GM19023 (cell line): ENCODE measurements around the gene OR56B4.
"Not testable (repeated sequence)": the region's sequence is repeated elsewhere in the genome, so short reads cannot be mapped to it uniquely, and the experiment has no call there.

Experiments
- ATAC-seq: cut with Tn5 transposase; IDR thresholded peaks from one replicate; pipeline ENCODE4 v1.9.1; 2021; ENCODE audit warnings: mild to moderate bottlenecking, moderate library complexity; ENCODE audit not compliant: unreplicated experiment

OR56B4 gene

GRCh38 chr11:6143737-6144136, 36.3 kb downstream of the OR56B4 start:
- not testable (repeated sequence) for ATAC-seq

GRCh38 chr11:6151117-6151516, 43.6 kb downstream of the OR56B4 start:
- ATAC-seq = no peak

- no peak for ATAC-seq
Measured at GRCh38 chr11:6152126-6152525, 44.6 kb downstream of the OR56B4 start.

GRCh38 chr11:6156628-6157359, 49.3 kb downstream of the OR56B4 start:
- no peak for ATAC-seq
